Kidney (tissue), 14 donors: ENCODE measurements around the gene WDR12. TPM values are rescaled to one million over a fixed set of nuclear protein-coding genes. Genes with fewer than 3 reads are reported as not detected.

ENCODE experiments used
- DNase-seq, 5 donors: peaks; one replicate each; pipeline ENCODE4 v3.0.0-alpha.2; 2013 to 2020
- FAIRE-seq: peaks from 2 replicates; lab custom pipeline; 2012; peaks lifted over from hg19 to GRCh38; lab: Jason Lieb, UNC
- H3K27ac ChIP-seq, 2 donors: one replicate each; pipeline ENCODE4 v1.7.0; 2013; ENCODE audit warnings: low read depth in 2 of 2, low read length in 2 of 2, inconsistent platforms in 1 of 2
- H3K27me3 ChIP-seq: one replicate; pipeline ENCODE4 v1.7.1; 2013; ENCODE audit warnings: low read length, inconsistent platforms; ENCODE audit not compliant: control insufficient read depth, insufficient read depth
- H3K36me3 ChIP-seq, 3 donors: one replicate each; pipeline versions ENCODE4 v1.7.0 to v1.7.1; 2013; ENCODE audit warnings: low read length in 3 of 3, control low read depth in 1 of 3, inconsistent platforms in 1 of 3; ENCODE audit not compliant: insufficient read depth in 3 of 3, control insufficient read depth in 2 of 3
- H3K4me1 ChIP-seq, 3 donors: one replicate each; pipeline versions ENCODE4 v1.7.0 to v1.7.1; 2013; ENCODE audit warnings: low read length in 3 of 3, inconsistent platforms in 1 of 3, low read depth in 1 of 3; ENCODE audit not compliant: control insufficient read depth in 2 of 3, insufficient read depth in 2 of 3
- H3K4me3 ChIP-seq, 3 donors: one replicate each; pipeline versions ENCODE4 v1.7.0 to v1.8.1; 2013; ENCODE audit warnings: low read length in 3 of 3, control low read depth in 1 of 3, inconsistent platforms in 1 of 3
- H3K9ac ChIP-seq, 3 donors: one replicate each; pipeline versions ENCODE4 v1.7.0 to v1.7.1; 2013; ENCODE audit warnings: low read length in 3 of 3, control low read depth in 1 of 3, inconsistent platforms in 1 of 3
- H3K9me3 ChIP-seq, 3 donors: one replicate each; pipeline versions ENCODE4 v1.7.0 to v1.7.1; 2013; ENCODE audit warnings: low read length in 3 of 3, control low read depth in 1 of 3, inconsistent platforms in 1 of 3; ENCODE audit not compliant: control insufficient read depth in 2 of 3, insufficient read depth in 1 of 3
- CTCF ChIP-seq: IDR thresholded peaks from 3 replicates; pipeline ENCODE4 v1.5.1; 2012; ENCODE audit warnings: mild to moderate bottlenecking, moderate library complexity, borderline replicate concordance; ENCODE audit not compliant: insufficient read depth; ENCODE audit errors: extremely low read depth
- intact Hi-C: fragments of 100-400 bp; cut with DNase I; formaldehyde crosslinking; loops from one replicate; pipeline ENCODE4 v1.11.1; 2022
- polyA plus RNA-seq: library from polyadenylated mRNA; stranded (reverse); fragments of 350-450 nt; fragmentation: Illumina TruSeq; extraction: RNeasy Lipid Tissue Mini Kit (QIAGEN cat#74804); gene quantifications from one replicate; pipeline ENCODE4 v1.2.3, GENCODE V29; 2014; ENCODE audit warnings: low read depth, low replicate concordance; ENCODE audit not compliant: insufficient read depth
- total RNA-seq: library from RNA; stranded (reverse); fragmentation: NEBNext Ultra II Directional; extraction: Animal tissue kit (Norgen Biotek cat#: 25700); gene quantifications from one replicate; pipeline ENCODE4 v1.2.1, GENCODE V29; 2021
- donor health status: control.
- donor health status: control.
- donor health status: control.
- donor health status: control.
- donor health status: control.
- donor health status: DM: yes; HTN: yes; CAD: no.
- donor health status: Normal renal cell carcinoma (clear cell type).

WDR12 gene
- total and polyA plus RNA-seq, 2 donors from 2014 or later, result 37.8 to 55.0 TPM

- H3K4me1 ChIP-seq, result no peaks in the 10 kb centered on the region
- no peak for DNase-seq
- FAIRE-seq, result no peak
- no peak overlapping the region for H3K4me3 ChIP-seq
- H3K27ac ChIP-seq, result no peak overlapping the region
- H3K9me3 ChIP-seq, result no peaks in the 10 kb centered on the region
- intact Hi-C loops, result no loop called here
- TF ChIP-seq CTCF, result no peak
- H3K9ac ChIP-seq, result no peak overlapping the region
- peaks cover 0 to 2% (median 0%) of the 10 kb centered on the region in 3 donors for H3K36me3 ChIP-seq
- no peaks in the 10 kb centered on the region for H3K27me3 ChIP-seq
These were observed 33.8 kb downstream of the WDR12 start for GRCh38 chr2:202877699-202878098.

- intact Hi-C loops, result no loop called here
- H3K9me3 ChIP-seq, result no peaks in the 10 kb centered on the region
- peak within 1 kb of the TSS; percentile 87 to 95 (median 88) for H3K4me3 ChIP-seq
- H3K27ac ChIP-seq, result peak within 1 kb of the TSS; percentile 67 to 75
- FAIRE-seq, result no peak
- peak within 1 kb of the TSS; percentile 55 to 80 (median 72) for H3K9ac ChIP-seq
- TF ChIP-seq CTCF, result no peak
- DNase-seq, result peak; percentile 84 to 94 (median 89)
- no peaks in the 10 kb centered on the region for H3K36me3 ChIP-seq
- no peaks in the 10 kb centered on the region for H3K27me3 ChIP-seq
- H3K4me1 ChIP-seq, result peaks cover 0 to 3% (median 2%) of the 10 kb centered on the region in 3 donors
These were observed 40.0 kb downstream of the WDR12 start, which contains the start of gene ICA1L for GRCh38 chr2:202871300-202872141. Gene ICA1L (minus strand): TSS chr2:202871766. CDS start chr2:202829009, 42,757 bp downstream.

GRCh38 chr2:202870431-202871299 lies 40.8 kb downstream of the WDR12 start:
- Histone ChIP-seq H3K9me3 (no peaks in the 10 kb centered on the region), H3K4me1 (peaks cover 0 to 3% (median 2%) of the 10 kb centered on the region in 3 donors), H3K36me3 (no peaks in the 10 kb centered on the region), H3K27me3 (no peaks in the 10 kb centered on the region), H3K9ac (peak overlapping the region; percentile 55 to 80 (median 72)), H3K27ac (peak overlapping the region; percentile 67 to 75), H3K4me3 (peak overlapping the region; percentile 87 to 95 (median 88))
- DNase-seq (peak; percentile 84 to 93 (median 88)), FAIRE-seq (no peak)
- intact Hi-C loops, result no loop called here
- peak; percentile 30 for TF ChIP-seq CTCF
